ENCODE data around the gene DYNC1H1. TPM values are rescaled to one million over a fixed set of nuclear protein-coding genes. Genes with fewer than 3 reads are reported as not detected.
A peak's percentile ranks its signal among the peaks of the same experiment; 100 is the strongest.

Gene DYNC1H1
- 521 and 604 TPM in 2 replicates for total RNA-seq
- 481 TPM for polyA plus RNA-seq (2012)

- peak; percentile 91 for DNase-seq (ENCODE audit: low read depth)
Observed at GRCh38 chr14:101964297-101965180, at the start of gene DYNC1H1. TSS of gene DYNC1H1 (plus strand) at chr14:101964573. CDS start at chr14:101964692, 119 bp downstream.

GRCh38 chr14:101915871-101916815, 48.2 kb upstream of the DYNC1H1 start:
- no peak for DNase-seq (ENCODE audit: low read depth)

DNA sequence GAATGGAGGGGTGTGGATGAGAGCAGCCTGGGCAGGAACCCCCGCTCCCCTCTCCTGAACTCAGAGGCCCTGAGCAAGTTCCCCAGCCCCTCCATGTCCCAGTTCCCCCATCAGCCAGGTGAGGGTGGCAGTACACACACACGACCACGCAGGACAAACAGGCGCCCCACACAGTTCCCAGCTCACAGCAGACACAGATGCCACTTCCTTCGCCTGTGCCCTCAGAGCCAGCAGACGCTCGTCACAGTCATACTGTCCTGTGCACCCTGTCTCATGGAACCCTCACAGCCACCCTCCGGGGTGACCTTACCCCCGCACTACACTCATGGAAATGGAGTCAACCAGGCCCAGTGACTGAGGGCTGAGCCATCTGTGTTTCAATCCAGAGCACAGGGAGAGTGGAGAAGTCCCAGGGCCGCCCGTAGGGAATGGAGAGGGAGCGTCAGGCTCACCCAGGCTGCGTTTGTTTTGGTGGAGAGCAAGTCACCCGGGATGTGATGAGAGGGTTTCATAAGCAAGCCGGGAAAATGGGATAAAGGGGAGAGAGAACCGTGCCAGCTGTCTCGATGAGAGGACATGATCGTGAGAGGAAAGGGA, 47.5 kb upstream of the DYNC1H1 start:
- DNase-seq (ENCODE audit: low read depth) = no peak

GRCh38 chr14:101917413-101918017, 46.9 kb upstream of the DYNC1H1 start:
- no peak for DNase-seq (ENCODE audit: low read depth)

GRCh38 chr14:101918065-101918989, 46.0 kb upstream of the DYNC1H1 start:
- no peak for DNase-seq (ENCODE audit: low read depth)

- DNase-seq (ENCODE audit: low read depth) = no peak
Observed at GRCh38 chr14:101920271-101920670, 44.1 kb upstream of the DYNC1H1 start.

- no peak for DNase-seq (ENCODE audit: low read depth)
Observed at GRCh38 chr14:101922866-101923265, 41.5 kb upstream of the DYNC1H1 start.

GRCh38 chr14:101925152-101925551, 39.2 kb upstream of the DYNC1H1 start:
- no peak for DNase-seq (ENCODE audit: low read depth)

DNA sequence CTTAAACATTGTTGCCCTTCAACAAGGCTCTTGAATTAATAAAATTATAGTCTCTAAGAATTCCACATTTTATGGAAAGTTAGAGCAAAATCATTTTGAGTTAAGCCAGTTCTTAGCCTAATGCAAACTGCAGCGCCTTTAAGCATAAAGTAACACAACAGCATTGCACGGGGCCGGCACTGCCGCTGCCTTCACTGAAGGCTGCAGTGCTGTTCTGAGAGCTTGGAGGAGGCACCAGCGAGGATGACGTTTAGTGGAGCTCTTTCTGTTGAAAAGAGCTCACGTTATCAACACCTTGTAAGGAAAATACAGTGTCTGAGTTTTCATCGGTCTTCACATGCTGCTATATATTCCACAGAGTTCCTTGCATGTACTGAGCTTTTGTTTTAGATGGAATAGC, 38.3 kb upstream of the DYNC1H1 start:
- no peak for DNase-seq (ENCODE audit: low read depth)

DNA sequence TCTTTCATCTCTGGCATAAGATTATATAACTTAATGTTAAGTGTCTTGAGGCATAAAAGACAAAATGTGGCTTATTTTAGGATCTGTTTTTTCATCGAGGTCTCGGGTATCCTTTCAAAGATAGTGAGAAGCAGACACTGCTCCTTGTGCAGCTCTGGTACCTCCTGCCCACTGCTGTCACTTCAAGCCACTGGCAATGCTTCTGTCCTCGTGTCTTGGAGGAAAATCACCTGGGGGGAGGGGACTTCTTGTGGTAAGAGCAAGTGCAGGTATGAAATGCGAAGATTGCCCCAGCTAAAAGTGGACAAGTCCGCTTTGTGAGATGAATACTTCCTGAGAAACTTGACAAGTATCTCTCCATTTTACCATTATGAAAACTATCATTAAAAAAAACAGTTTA, 37.8 kb upstream of the DYNC1H1 start:
- DNase-seq (ENCODE audit: low read depth) = no peak

- peak; percentile 93 for DNase-seq (ENCODE audit: low read depth)
Observed at GRCh38 chr14:101927859-101928258, 36.5 kb upstream of the DYNC1H1 start.

GRCh38 chr14:101928415-101928841, 35.9 kb upstream of the DYNC1H1 start:
- DNase-seq (ENCODE audit: low read depth) = no peak

DNA sequence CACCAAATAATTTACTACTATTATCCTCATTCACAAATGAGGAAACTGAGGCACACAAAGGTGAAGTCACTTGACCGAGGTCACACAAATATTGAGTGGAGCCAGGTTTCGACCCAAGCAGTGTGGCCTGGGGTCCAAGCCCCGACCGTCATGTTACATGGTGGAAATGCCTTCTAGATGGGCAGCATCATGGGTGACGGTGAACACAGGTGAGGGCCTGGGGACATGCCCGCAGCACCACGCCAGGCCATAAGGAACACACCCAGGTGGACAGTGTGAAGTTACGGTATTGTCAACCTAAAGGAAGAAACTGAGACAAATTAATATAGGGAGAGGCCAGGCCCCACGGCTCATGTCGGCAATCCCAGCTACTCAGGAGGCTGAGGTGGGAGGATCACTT, 35.3 kb upstream of the DYNC1H1 start:
- no peak for DNase-seq (ENCODE audit: low read depth)

DNA sequence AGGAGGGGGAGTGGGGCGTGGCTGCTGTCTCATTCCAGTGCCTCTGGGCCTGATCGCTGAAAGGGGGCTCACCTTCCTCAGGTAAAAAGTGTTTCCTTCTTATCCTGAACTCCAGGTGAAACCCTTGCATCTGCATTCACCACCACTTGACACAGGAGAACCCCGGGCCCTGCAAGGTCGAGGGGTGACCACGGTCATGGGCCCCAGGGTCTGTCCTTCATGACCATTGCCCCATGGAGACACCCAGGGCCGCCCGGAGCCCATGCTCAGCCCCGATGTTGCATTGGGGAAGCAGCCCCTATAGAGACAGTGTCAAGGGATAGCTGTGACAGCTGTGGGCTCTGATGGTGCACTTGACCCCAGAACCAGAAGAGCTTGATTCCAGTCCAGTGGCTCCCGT, 34.4 kb upstream of the DYNC1H1 start:
- DNase-seq (ENCODE audit: low read depth) = no peak

DNA sequence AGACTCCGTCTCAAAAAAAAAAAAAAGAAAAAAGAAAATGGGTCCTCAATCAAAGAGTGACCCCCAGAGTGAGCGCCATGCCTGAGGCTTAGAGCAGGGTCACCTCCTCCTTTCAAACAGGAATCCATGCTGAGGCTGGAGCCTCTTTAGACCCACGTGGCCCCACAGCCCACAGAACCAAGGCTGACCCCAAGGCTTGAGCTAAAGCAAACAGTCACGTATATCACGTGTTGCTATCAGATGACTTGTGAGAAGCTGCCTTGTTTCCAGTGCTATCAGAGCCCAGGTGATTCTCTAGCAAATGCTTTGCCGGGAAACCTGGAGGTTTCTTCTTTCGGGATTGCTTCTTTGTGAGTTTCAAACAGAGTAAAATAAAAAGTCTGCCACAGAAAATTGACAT, 31.7 kb upstream of the DYNC1H1 start:
- no peak for DNase-seq (ENCODE audit: low read depth)

GRCh38 chr14:101933209-101933608, 31.2 kb upstream of the DYNC1H1 start:
- no peak for DNase-seq (ENCODE audit: low read depth)

DNA sequence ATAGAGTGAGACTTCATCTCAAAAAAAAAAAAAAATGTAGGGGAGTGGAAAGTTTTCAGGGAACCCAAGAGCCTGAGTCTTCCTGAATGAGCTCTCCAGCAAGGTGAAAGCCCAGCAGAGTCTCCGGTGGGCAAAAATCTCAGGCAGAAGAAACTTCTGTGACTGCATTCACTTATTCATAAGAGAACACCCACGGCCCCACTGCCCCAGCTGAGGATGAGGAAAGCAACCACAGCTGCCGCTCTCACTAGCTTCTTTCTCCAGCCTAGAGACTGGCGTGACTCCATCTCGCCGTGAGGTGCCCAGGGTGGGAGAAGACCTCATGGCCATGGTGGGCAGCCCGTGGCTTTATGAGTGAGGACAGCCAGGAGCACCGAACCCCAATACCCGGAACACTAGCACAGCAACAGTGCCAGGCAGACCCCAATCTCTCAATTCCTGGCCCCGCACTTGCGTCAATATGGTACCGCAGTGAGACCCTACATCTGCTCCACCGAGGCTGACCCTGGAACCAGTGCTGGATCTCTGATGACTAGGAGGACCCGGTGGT, 29.7 kb upstream of the DYNC1H1 start:
- DNase-seq (ENCODE audit: low read depth) = no peak

DNA sequence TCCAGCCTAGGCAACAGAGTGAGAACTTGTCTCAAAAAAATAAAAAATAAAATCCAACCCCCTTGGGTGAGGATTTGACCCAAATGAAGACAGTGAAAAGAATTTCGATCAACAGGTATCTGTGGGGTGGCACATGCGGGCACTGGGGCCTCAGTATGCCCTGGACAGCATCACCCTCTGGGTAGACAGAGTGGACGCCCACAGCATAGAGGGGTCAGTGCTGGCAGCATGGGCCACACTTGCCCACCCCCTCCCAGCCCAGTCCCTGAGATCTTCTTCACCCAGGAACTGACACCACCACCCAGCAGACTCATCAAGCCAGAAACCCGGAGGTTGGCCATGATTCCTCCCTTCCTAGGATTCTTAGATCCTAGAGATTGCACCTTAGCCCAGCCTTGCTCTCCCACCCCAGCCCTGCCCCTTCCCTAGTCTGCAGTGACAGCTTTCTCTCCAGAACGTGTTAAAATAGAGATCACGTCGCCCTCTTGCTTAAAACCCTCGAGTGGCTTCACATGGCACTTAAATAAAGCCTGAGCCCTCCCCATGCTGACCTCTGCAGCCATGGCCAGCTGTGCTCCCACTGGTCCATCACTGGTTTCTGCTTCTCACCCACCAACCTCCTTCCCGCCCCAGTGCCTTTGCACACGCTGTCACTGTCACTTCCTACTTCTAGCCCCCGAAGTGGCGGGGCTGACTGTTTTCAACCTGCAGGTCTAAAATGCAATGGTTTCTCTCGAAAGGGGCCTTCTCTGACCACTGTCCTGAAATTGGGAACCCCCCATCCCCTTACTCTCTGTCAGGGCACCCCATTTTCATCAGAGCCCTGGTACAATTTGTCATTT, 26.2 kb upstream of the DYNC1H1 start:
- DNase-seq (ENCODE audit: low read depth) = no peak
